Measurements from ENCODE around the gene TAGLN.

TAGLN gene

DNA sequence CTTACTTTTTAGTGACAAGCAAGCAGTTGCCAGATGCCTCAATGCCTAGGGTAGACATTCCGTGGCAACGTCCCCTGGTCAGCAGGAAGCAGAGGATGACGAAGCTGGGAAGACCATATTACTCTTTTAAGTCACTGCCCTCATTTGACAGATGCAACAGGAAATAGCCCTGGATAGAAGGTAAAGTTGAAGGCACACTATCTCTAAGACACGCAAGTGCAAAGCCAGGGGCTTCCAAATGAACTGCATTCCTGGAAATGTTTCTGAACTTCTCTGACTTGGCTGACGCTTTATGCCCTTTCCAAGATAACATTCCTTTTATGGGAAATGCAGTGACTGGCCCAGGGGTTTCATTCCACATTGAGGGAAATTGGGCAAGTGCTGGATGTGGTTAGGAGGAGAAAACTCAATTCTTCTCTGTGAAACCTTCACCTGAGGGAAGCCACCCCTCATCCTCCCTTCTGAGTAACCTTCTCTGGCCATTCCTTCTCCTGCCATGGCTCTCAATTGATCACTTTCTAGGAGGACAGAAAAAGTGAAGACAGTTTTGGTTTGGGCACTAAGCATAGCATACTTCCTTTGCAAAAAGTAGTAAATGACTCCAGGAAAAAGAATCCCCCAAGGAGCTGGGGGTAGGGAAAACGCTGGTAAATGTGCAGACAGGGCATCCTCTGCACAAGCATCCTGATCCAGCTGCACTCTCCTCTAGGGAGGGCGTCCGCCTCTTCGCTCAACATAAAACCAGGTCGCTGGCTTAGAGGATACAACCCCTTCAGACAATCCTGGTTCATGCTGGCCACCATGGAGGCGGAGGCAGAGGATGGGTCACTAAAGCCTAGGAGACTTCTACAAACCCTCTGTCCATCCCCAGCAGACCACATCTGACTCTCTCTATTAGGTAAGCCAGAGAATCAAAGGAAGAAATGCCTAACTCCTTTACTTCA, 18.2 kb downstream of the TAGLN start:
- peak overlapping the region; percentile 23 to 40 for H3K4me3 ChIP-seq
- peak; percentile 18 to 81 for DNase-seq
- no peaks in the 10 kb centered on the region for H3K9me3 ChIP-seq
- peaks cover 0 to 69% (median 64%) of the 10 kb centered on the region in 4 donors for H3K4me1 ChIP-seq
- peaks cover 0 to 31% (median 17%) of the 10 kb centered on the region in 3 donors for H3K36me3 ChIP-seq
- TF ChIP-seq, protein P1, sequence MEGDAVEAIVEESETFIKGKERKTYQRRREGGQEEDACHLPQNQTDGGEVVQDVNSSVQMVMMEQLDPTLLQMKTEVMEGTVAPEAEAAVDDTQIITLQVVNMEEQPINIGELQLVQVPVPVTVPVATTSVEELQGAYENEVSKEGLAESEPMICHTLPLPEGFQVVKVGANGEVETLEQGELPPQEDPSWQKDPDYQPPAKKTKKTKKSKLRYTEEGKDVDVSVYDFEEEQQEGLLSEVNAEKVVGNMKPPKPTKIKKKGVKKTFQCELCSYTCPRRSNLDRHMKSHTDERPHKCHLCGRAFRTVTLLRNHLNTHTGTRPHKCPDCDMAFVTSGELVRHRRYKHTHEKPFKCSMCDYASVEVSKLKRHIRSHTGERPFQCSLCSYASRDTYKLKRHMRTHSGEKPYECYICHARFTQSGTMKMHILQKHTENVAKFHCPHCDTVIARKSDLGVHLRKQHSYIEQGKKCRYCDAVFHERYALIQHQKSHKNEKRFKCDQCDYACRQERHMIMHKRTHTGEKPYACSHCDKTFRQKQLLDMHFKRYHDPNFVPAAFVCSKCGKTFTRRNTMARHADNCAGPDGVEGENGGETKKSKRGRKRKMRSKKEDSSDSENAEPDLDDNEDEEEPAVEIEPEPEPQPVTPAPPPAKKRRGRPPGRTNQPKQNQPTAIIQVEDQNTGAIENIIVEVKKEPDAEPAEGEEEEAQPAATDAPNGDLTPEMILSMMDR (IDR thresholded peaks at IDR 0.05) = no peak
- H3K27ac ChIP-seq = peak overlapping the region; percentile 88 to 91
- intact Hi-C loops (cut with DNase I; ENCODE audit: low total_unique reads) = no loop called here
- H3K27me3 ChIP-seq = no peaks in the 10 kb centered on the region

DNA sequence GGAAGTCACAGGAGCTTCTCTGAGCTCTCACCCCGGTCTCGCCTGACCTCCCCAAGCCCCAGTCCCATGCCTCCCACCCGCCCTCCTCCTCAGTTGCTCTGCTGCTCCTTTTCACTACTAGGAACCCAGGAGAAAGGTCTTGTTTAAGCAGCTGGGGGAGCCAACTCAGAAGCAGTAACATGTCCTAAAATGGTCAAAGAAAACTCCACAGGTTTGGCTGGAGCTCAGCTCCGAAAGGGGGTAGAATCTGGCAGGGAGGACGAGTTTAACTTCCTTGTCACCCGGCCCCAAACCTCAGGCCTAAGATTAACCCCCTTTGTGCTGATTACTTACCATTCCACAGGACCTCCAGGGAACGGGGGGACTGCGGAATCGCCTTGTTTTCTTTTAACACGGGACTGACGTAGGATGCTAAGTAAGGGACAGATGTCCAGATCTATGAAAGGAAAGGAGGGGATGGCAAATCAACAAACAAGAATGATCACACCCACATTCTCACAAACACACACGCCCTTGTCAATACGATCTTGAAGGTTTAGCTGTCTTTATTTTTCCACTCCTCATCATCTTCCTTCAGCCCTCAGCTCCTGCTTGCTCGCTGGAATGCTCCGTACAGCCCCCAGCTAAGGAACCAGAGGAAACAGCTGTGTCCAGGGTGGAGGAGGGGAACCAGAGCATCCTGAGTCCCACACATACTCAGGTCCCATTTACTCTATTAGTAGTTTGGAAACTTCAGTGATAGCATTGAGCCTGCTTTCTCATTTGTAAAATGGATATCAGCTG, 19.2 kb downstream of the TAGLN start:
- H3K27ac ChIP-seq = peak overlapping the region; percentile 88 to 91
- peak; percentile 57 to 91 for DNase-seq
- intact Hi-C loops (cut with DNase I; ENCODE audit: low total_unique reads) = no loop called here
- peak overlapping the region; percentile 23 to 40 for H3K4me3 ChIP-seq
- H3K27me3 ChIP-seq = no peaks in the 10 kb centered on the region
- TF ChIP-seq, protein P1 (IDR thresholded peaks at IDR 0.05) = no peak
- H3K9me3 ChIP-seq = no peaks in the 10 kb centered on the region
- H3K4me1 ChIP-seq = peaks cover 0 to 78% (median 73%) of the 10 kb centered on the region in 4 donors
- H3K36me3 ChIP-seq = peaks cover 0 to 26% (median 16%) of the 10 kb centered on the region in 3 donors

DNA sequence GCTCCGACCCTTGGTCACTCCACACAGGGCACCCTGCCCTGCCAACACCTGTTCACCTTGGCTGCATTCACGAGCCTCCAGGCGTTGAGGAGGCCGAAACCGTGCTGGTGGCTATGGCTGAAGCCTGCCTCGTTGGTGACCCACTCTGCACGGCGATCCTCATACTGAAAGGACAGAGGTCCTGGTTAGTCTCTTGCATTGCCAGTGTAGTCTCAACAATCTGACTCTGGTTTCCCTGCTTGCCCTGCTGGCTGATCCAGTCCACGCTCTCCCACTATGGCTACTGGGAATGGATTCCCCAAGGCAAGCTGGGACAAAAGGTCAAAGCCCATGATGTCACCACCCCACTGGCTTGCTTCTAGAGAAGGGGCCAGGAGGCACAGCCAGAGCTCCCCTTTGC, 19.8 kb downstream of the TAGLN start:
- Histone ChIP-seq H3K27me3 (no peaks in the 10 kb centered on the region), H3K4me3 (no peak overlapping the region), H3K36me3 (peaks cover 0 to 28% (median 16%) of the 10 kb centered on the region in 3 donors), H3K27ac (peak overlapping the region; percentile 88 to 91), H3K4me1 (peaks cover 0 to 83% (median 76%) of the 10 kb centered on the region in 4 donors), H3K9me3 (no peaks in the 10 kb centered on the region)
- TF ChIP-seq, protein P1 (IDR thresholded peaks at IDR 0.05) = no peak
- intact Hi-C loops (cut with DNase I; ENCODE audit: low total_unique reads) = no loop called here
- peak in 1 of 2 donors; percentile 65 for DNase-seq

DNA sequence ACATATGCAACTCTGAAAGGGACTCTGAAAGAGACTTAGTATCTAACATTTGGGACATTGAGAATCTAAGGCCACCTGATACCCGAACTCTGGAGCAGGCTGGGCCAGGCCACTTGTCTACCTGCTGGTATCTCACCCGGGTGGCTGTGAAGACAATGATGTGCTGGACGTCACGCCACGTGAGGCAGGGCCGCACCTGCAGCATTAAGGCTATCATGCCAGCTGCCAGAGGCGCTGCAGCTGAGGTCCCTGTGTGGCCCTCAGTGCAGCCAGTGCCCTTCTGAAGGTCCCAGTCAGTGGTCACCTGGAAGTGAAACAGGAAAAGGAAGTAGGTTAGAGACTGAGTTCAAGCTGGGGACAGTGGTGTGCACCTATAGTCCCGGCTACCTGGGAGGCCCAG, 20.3 kb downstream of the TAGLN start:
- no peaks in the 10 kb centered on the region for H3K27me3 ChIP-seq
- H3K27ac ChIP-seq = peak overlapping the region; percentile 88 to 91
- H3K36me3 ChIP-seq = peaks cover 0 to 28% (median 12%) of the 10 kb centered on the region in 3 donors
- intact Hi-C loops (cut with DNase I; ENCODE audit: low total_unique reads) = no loop called here
- H3K4me3 ChIP-seq = no peak overlapping the region
- TF ChIP-seq, protein P1 (IDR thresholded peaks at IDR 0.05) = no peak
- peak in 1 of 2 donors; percentile 62 for DNase-seq
- peaks cover 0 to 85% (median 76%) of the 10 kb centered on the region in 4 donors for H3K4me1 ChIP-seq
- no peaks in the 10 kb centered on the region for H3K9me3 ChIP-seq

DNA sequence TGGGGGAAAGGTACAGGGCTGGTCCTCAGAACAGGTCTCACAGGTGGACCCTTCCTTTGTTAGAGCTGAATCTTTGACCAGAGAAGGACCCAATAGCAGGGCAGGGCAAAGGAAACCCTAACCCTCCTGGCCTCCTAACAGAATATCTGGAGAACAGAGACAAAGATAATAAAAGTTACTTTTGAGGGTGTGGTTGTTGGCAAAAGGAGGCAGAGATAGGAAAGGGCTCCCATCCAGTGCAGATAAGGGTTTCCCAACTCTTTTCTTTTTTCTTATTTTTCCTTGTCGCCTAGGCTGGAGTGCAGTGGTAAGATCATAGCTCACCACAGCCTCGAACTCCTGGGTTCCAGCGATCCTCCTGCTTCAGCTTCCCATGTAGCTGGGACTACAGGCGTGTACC, 20.8 kb downstream of the TAGLN start:
- TF ChIP-seq, protein P1 (IDR thresholded peaks at IDR 0.05) = no peak
- H3K4me1 ChIP-seq = peaks cover 0 to 90% (median 76%) of the 10 kb centered on the region in 4 donors
- H3K9me3 ChIP-seq = no peaks in the 10 kb centered on the region
- H3K27ac ChIP-seq = peak overlapping the region; percentile 88 to 91
- no peak for DNase-seq
- peaks cover 0 to 27% (median 12%) of the 10 kb centered on the region in 3 donors for H3K36me3 ChIP-seq
- intact Hi-C loops (cut with DNase I; ENCODE audit: low total_unique reads) = loop anchor here (5.0 kb wide), 1 partner anchor 123 kb away; the partner anchor contains the start of gene SIK3
- H3K4me3 ChIP-seq = peak overlapping the region in 1 of 2 donors; percentile 38
- H3K27me3 ChIP-seq = no peaks in the 10 kb centered on the region

Data from tibial artery (tissue), 4 donors.